Left renal pelvis (tissue), 4 donors: ENCODE data around the gene PRDM7. TPM values are rescaled to one million over a fixed set of nuclear protein-coding genes. Genes with fewer than 3 reads are reported as not detected.
A peak's percentile ranks its signal among the peaks of the same experiment; 100 is the strongest.

Experiments
- DNase-seq, 4 donors: peaks; one replicate each; pipeline ENCODE4 v3.0.0-alpha.2; 2013; ENCODE audit warnings: low read depth in 4 of 4, low spot score in 3 of 4
- polyA plus RNA-seq, 4 donors: library from polyadenylated mRNA; unstranded; fragments of 120-200 nt; gene quantifications; one replicate each; pipeline ENCODE4 v1.2.1, GENCODE V29; 2013; ENCODE audit not compliant: insufficient read length in 4 of 4

The PRDM7 gene
- polyA plus RNA-seq, 4 donors: 0.13 to 1.2 (median 0.38) TPM

GRCh38 chr16:90041896-90042473 lies 35.1 kb downstream of the PRDM7 start:
- DNase-seq: no peak

- DNase-seq: no peak
Measured at GRCh38 chr16:90040152-90041023, 36.7 kb downstream of the PRDM7 start.

DNA sequence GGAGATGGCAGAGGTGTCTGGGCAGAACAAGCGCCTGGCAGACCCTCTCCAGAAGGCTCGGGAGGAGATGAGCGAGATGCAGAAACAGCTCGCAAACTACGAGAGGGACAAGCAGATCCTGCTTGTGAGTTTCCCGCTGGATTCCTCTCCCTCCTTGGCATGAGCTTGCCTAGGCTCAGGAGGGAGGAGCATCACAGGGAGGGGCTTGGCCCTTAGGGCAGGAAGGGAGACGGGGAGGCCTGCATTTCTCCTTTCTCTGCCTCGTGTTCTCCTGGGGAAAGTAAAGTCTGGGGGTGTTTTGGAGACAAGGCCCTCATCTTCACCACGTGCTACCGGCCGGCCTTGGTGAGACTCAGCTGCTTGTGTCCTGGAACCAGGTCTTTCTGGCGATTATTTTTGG lies 39.9 kb downstream of the PRDM7 start:
- DNase-seq: no peak

- no peak for DNase-seq
Measured at GRCh38 chr16:90035902-90036301, 41.2 kb downstream of the PRDM7 start.

DNA sequence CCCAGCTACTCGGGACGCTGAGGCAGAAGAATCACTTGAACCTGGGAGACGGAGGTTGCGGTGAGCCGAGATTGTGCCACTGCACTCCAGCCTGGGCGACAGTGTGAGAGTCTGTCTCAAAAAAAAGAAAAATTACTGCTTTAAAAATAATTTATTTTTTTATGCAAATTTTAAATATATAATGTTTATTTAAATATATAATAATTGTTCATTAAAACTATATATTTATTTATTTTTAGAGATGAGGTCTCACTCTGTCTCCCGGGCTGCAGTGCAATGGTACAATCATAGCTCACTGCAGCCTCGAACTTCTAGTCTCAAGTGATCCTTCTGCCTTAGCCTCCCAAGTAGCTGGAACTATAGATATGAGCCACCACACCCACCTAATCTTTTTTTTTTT lies 42.6 kb downstream of the PRDM7 start:
- DNase-seq: no peak

DNA sequence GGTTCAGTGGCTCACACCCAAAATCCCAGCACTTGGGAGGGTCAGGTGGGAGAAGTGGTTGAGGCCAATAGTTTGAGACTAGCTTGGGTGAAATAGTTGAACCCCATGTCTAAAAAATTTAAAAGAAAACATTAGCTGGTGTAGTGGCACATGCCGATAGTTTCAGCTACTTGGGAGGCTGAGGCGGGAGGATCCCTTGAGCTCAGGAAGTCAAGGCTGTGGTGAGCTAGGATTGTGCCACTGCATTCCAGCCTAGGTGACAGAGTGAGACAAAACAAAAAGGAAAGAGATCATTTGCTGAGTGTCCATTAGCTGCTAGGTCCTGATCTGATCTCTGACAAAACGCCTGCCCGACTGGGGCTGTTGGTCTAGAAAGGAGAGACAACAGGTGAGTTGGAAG lies 43.7 kb downstream of the PRDM7 start:
- no peak for DNase-seq

DNA sequence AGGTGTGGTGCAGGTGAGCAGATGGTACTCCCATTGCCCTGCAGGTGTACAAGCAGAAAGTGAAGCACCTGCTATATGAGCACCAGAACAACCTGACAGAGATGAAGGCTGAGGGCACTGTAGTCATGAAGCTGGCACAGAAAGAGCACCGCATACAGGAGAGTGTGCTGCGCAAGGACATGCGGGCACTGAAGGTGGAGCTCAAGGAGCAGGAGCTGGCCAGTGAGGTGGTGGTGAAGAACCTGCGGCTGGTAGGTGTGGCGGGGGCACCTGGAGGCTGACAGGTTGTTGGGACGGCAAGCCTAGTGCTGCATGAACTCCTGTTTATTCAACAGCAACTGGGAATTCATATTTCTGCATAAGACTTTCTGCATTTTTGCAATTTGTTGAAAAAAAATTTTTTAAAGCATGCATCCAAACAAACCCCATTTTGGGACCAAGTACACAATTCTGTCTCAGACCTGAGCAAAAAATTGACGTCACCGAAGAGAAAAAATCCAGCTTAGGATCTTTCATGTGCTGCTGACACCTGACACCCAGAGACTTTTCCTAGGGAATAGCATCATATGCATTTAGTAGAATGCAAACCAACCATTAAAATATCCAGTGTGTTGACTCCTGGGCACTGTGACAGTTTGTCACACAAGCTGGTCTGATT lies 44.3 kb downstream of the PRDM7 start:
- DNase-seq: no peak

- DNase-seq: no peak
Measured at GRCh38 chr16:90031931-90032673, 45.0 kb downstream of the PRDM7 start.

DNA sequence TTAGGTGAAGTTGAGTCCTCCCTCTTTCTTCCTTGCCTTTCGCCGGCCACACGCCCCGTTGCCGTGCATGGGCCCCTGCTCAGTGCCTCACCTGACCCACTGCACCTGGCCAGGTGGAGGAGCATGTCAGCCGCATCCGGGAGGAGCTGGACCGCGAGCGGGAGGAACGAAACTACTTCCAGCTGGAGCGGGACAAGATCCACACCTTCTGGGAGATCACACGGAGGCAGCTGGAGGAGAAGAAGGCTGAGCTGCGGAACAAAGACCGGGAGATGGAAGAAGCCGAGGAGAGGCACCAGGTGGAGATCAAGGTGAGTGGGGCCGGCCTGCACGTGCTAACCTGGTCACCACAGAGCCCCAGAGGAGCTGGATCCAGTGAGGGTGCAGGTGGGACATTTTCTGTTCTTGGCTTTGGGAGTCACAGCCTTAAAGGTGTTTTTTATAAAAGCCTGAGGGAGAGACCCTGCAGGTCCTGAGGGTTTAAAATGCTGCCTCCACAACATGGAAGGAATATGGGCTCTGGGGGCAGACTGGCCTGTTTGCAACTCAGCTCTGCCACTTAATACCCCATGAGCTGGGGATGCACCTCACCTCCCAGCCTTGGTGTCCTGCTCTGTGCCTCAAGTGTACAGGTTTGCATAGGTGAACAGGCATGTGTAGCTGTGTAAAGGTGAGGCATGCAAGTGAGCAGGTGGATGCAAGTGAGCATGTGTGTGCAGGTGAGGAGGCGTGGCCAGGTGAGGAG lies 45.8 kb downstream of the PRDM7 start:
- DNase-seq: no peak

- DNase-seq: no peak
Measured at GRCh38 chr16:90028985-90029384, 48.1 kb downstream of the PRDM7 start.

DNA sequence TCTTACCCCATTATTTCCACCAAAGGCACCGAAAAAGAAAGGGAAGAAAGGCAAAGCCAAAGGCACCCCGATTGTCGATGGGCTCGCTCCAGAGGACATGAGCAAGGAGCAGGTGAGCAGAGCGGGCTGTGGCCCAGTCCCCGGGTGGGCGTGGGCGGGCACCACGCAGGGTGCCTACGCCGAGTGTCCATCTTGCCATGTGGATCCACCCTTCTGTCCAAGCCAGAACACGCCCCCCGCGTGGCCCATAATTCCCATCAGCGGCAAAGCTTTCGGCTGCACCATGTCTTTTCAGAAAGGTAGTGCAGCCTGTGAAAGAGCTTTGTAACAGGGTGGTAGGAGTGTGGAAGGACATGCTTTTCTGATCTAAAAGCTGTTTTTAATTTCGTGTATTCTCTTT lies 49.5 kb downstream of the PRDM7 start:
- DNase-seq: no peak

- no peak for DNase-seq
Measured at GRCh38 chr16:90026135-90026534, 51.0 kb downstream of the PRDM7 start.

DNA sequence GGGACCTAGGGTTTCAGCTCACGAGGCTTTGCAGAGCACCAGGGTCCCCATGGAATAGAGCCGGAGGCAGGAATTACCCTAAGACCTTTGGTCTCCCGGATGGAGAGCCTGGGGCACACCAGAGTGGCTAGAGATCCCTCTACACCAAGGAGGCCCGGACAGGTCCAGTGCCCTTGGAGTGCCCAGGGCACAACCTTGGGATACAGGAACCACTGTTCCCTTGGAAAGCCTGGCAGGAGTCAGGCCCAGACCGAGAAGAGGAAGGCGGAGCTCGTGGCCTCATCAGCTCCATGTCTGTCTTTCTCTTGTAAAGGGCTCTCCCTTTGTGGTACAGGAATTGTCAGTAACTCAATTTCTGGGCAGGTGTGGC lies 54.1 kb downstream of the PRDM7 start:
- DNase-seq: no peak

GRCh38 chr16:90022209-90023077 lies 54.7 kb downstream of the PRDM7 start:
- peak; percentile 80 to 87 (median 82) for DNase-seq

GRCh38 chr16:90020838-90021382 lies 56.2 kb downstream of the PRDM7 start:
- DNase-seq: no peak

DNA sequence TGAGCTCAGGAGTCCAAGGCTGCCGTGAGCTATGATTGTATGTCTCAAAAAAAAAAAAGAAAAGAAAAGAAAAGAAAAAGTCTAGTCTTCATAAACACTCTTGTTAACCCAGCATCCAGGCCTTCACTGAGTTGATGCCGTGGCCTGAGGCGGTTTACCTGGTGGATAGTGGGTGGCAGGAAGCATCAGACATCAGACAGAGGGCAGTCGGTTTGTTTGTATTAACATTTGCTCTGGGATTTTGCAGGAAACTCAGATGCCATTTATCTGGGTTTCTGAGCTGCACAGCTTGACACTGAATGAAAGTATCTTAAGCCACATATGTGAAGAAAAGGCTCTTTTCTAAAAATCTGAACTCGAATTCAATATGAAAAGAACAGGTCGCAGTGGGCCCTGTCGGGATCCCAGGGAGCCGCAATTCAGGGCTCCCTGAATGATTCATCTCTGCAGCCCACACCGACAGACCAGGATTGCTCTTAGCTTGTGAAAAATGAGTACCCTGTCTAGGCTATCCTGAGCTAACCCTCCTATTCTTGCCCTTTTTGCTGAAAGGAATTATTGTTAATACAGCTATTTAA lies 56.8 kb downstream of the PRDM7 start:
- DNase-seq: no peak

DNA sequence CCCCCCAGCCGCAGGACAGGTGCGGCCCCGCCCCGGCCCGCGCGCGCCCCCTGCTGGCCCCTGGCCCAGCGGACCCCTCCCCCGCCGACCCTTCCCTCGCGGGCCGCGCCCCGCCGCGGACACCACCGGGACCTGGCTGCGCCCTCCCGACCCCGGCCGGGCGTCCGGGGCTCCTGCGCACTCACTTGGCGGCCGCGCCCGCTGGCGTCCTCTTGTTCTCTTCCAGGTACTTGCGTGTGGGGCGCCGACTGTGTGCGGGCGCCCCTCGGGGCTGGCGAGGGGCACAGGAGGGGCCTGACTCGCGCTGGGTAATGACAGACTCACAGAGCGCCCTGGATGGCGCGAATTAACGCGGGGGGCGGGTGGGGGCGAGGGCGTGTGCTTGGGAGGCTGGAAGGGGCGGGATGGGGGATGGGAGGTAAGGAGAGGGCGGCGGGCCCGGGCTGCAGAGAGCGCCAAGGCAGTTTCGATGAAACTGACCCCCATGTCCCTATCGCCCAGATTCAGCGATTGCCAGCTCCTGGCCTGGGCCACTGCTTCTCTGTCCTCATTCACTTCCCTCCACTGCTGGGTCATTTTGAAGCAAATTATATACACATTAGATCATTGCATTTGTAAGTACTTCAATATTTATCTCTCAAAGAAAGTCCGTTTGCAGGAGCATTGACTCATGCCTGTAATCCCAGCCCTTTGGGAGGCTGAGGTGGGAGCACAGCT lies 57.4 kb downstream of the PRDM7 start:
- no peak for DNase-seq
